Right atrium auricular region (tissue), 2 donors: ENCODE measurements around the gene WDR87. TPM values are rescaled to one million over a fixed set of nuclear protein-coding genes. Genes with fewer than 3 reads are reported as not detected.

Experiments used
- DNase-seq: peaks from one replicate; pipeline ENCODE4 v3.0.0-alpha.2; 2019; ENCODE audit warnings: low spot score
- H3K27ac ChIP-seq, 2 donors: fragments of 200-600 bp; sonication (generic); 1 replicate in 1 of 2; 2 replicates in 1 of 2; pipeline ENCODE4 v1.5.1; 2016 to 2019
- H3K27me3 ChIP-seq, 2 donors: fragments of 200-600 bp; sonication (generic); one replicate each; pipeline versions ENCODE4 v1.5.1 to v1.6.0; 2017 to 2019
- H3K36me3 ChIP-seq: fragments of 200-600 bp; sonication (generic); one replicate; pipeline ENCODE4 v1.5.1; 2016
- H3K4me1 ChIP-seq, 2 donors: fragments of 200-600 bp; sonication (generic); one replicate each; pipeline versions ENCODE4 v1.5.1 to v1.6.0; 2017 to 2019
- H3K4me3 ChIP-seq, 2 donors: fragments of 200-600 bp; sonication (generic); 1 replicate in 1 of 2; 2 replicates in 1 of 2; pipeline ENCODE4 v1.5.1; 2017 to 2019; ENCODE audit warnings: mild to moderate bottlenecking in 1 of 2, moderate library complexity in 1 of 2
- H3K9me3 ChIP-seq, 2 donors: fragments of 200-600 bp; sonication (generic); one replicate each; pipeline ENCODE4 v1.5.1; 2019
- total RNA-seq, 2 donors: library from RNA; depleted of rRNA; stranded (reverse); fragments of >200 nt; gene quantifications; one replicate each; pipeline ENCODE4 v1.1.0, GENCODE V29; 2016
- TF ChIP-seq, protein P1 (sequence below), 2 donors: fragments of 200-600 bp; sonication (generic); IDR thresholded peaks; one replicate each; pipeline ENCODE4 v1.5.1; 2019; ENCODE audit warnings: antibody characterized with exemption in 2 of 2

Gene WDR87
- not detected for total RNA-seq

DNA sequence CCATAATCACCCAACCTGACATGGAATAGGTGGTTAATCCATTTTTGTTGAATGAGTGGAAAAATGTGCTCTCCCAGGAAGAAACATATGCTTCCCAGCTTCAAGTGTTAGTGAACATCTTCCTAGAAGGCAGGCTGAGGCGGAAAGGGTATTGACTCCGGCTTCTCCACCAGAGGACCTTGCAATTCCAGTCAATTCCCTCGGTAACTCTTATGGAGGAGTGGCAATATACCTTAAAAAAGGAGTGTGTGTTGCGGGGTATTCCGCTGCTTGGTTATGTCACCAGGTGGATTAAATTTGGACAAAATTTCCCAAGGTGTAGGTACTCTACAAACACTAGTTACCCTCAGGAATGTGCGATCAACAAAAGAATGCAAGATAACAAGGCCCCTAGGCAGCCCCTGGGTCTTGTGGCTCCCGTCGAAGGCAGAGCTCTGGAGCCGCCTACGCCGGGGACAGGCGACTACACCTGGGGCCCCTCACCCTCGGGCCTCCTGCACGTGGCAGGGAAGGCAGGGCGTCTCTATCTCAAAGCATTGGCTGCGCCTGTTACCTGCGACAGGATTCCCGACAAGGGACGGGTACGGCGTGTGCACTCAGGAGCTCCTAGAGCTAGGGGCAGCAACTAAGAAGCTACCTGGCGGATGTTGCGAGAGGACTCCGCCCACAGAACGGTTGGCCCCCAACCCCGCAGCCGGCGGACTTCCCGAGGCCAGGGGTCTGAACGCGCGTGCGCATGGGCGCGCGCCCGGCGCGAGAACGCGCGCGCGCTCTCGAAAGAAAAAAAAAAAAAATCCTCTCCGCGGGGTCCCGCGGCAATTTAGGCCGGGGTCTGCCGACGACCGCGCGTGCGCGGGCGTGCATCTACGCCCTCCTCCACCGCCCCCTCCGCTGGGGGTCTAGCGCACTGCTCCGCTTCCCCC is at the start of gene WDR87:
Gene WDR87, minus strand, starts transcription at position 649 of the 923 bp plus-strand sequence. CDS start 8,355 bp downstream, outside the sequence.
- Histone ChIP-seq H3K4me1 (peaks cover 0 to 19% of the 10 kb centered on the region in 2 donors), H3K27me3 (no peaks in the 10 kb centered on the region), H3K9me3 (no peaks in the 10 kb centered on the region), H3K27ac (peak within 1 kb of the TSS; percentile 76 to 80), H3K4me3 (peak within 1 kb of the TSS; percentile 79 to 96), H3K36me3 (no peaks in the 10 kb centered on the region)
- TF ChIP-seq, protein P1, sequence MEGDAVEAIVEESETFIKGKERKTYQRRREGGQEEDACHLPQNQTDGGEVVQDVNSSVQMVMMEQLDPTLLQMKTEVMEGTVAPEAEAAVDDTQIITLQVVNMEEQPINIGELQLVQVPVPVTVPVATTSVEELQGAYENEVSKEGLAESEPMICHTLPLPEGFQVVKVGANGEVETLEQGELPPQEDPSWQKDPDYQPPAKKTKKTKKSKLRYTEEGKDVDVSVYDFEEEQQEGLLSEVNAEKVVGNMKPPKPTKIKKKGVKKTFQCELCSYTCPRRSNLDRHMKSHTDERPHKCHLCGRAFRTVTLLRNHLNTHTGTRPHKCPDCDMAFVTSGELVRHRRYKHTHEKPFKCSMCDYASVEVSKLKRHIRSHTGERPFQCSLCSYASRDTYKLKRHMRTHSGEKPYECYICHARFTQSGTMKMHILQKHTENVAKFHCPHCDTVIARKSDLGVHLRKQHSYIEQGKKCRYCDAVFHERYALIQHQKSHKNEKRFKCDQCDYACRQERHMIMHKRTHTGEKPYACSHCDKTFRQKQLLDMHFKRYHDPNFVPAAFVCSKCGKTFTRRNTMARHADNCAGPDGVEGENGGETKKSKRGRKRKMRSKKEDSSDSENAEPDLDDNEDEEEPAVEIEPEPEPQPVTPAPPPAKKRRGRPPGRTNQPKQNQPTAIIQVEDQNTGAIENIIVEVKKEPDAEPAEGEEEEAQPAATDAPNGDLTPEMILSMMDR (IDR thresholded peaks at IDR 0.05) = no peak
- no peak for DNase-seq

DNA sequence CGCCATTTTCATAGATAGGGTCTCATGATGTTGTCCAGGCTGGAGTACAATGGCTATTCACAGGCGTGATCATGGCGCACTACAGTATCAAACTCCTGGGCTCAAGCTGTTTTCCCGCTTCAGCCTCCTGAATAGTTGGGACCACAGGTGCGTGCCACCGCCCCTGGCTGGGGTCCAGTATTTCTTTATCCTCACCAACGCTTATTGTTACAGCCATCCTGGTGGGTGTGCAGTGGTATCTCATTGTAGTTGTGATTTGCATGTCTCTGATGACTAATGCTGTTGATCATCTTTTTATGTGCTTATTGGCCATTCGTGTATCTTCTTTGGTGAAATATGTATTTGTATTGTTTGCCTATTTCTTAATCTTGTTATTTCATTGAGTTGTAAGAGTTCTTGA is 49.6 kb upstream of the WDR87 start:
- no peaks in the 10 kb centered on the region for H3K27me3 ChIP-seq
- H3K4me3 ChIP-seq = no peak overlapping the region
- TF ChIP-seq, protein P1 (IDR thresholded peaks at IDR 0.05) = no peak
- no peak for DNase-seq
- no peaks in the 10 kb centered on the region for H3K9me3 ChIP-seq
- no peaks in the 10 kb centered on the region for H3K36me3 ChIP-seq
- no peak overlapping the region for H3K27ac ChIP-seq
- peaks cover 0 to 10% of the 10 kb centered on the region in 2 donors for H3K4me1 ChIP-seq

DNA sequence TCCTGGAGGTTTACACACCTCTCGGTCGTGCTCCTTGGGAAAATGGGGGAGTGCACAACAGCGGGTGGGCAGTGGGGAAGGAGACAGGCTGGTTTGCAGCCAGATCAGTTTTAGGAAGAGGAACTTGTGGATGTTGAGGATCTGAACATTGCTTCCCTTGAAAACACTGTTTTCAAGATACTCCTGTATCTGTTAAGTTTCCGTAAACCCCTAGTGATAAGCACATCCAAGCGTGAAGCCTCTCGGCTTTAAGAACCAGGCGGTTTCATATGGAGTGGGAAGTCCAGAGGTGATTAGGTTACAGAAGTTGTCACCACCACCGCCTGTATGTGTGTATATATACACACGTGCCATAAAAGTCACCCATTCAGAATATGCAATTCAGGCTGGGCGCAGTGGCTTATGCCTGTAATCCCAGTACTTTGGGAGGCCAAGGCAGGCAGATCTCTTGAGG is 48.1 kb upstream of the WDR87 start:
- H3K4me1 ChIP-seq = peaks cover 0 to 4% of the 10 kb centered on the region in 2 donors
- H3K27me3 ChIP-seq = no peaks in the 10 kb centered on the region
- H3K36me3 ChIP-seq = no peaks in the 10 kb centered on the region
- H3K27ac ChIP-seq = no peak overlapping the region
- H3K4me3 ChIP-seq = no peak overlapping the region
- no peak for DNase-seq
- no peaks in the 10 kb centered on the region for H3K9me3 ChIP-seq
- TF ChIP-seq, protein P1 (IDR thresholded peaks at IDR 0.05) = no peak

DNA sequence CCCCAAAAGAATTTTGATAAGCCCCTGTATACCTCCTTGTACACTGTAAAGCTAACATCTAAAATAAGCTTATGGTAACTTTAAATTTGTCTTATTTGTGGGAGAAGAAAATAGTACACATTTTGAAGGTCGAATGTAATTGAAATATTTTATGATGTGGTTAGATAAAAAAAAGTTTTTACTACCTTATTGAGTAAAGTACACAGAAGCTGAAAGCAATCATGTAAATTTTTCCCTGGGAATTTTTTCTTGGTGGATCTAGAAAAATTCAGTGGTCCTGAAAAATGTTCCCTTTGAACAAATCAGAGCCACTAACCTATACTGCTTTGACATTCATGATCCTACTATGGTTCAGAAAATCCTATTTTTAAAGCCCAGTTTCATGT is 47.5 kb upstream of the WDR87 start:
- H3K27me3 ChIP-seq = no peaks in the 10 kb centered on the region
- H3K27ac ChIP-seq = no peak overlapping the region
- TF ChIP-seq, protein P1 (IDR thresholded peaks at IDR 0.05) = no peak
- DNase-seq = no peak
- no peaks in the 10 kb centered on the region for H3K9me3 ChIP-seq
- no peak overlapping the region for H3K4me3 ChIP-seq
- no peaks in the 10 kb centered on the region for H3K36me3 ChIP-seq
- no peaks in the 10 kb centered on the region for H3K4me1 ChIP-seq

DNA sequence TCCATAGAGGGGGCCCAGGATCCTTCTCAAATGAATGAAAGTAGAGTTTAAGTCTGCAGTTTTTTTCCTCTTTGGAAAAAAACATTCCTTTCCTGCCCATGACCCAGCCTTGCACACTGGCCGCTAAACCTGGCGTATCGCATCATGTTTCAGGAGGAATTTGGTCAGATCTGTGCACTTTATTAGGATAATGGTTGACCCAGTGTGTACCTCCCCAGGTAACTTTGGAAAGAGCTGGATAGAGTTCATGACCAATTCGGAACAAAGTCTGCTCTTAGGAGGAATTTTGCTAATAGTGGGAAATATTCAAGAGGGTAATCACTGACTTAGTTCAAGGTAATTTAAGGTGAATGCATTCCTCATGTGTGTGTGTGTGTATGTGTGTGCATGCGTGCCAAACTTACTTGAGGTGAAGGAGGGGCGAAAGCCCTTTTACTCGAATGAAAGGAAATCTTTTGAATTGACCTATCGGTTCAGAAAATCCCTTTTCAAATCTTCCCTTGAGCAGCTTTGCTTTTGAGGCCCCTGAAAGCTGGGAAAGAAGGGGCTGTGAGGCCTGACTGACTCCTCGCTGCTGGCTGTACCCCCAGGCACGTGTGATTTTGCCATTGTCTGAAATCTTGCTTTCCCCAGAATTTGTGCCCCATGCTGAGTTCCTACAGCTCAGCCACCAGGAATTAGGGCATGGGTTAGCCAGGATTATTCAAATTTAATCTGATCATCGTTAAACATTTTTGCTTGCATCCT is 47.0 kb upstream of the WDR87 start:
- Histone ChIP-seq H3K27ac (no peak overlapping the region), H3K36me3 (no peaks in the 10 kb centered on the region), H3K9me3 (no peaks in the 10 kb centered on the region), H3K27me3 (no peaks in the 10 kb centered on the region), H3K4me3 (no peak overlapping the region), H3K4me1 (no peaks in the 10 kb centered on the region)
- no peak for DNase-seq
- TF ChIP-seq, protein P1 (IDR thresholded peaks at IDR 0.05) = no peak
